HG03575 (cell line): Measurements from ENCODE around the gene NME7.

Experiments
- ATAC-seq: cut with Tn5 transposase; IDR thresholded peaks from one replicate; pipeline ENCODE4 v1.9.1; 2021; ENCODE audit not compliant: unreplicated experiment, insufficient number of reproducible peaks, low FRiP score; ENCODE audit errors: extremely low read depth

The NME7 gene

DNA sequence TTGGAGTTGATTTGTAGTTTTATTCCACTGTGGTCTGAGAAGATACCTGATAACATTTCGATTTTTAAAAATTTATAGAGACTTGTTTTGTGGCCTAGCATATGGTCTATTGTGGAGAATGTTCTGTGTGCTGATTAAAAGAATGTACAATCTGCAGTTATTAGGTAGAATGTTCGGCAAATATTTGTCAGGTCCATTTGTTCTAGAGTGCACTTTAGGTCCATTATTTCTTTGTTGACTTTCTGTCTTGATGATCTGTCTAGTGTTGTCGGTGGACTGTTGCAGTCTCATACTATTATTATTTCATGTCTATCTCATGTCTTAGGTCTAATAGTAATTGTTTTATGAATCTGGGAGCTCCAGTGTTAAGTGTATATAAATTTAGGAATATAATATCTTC, 116.8 kb downstream of the NME7 start:
- ATAC-seq: no peak

GRCh38 chr1:169250022-169250421, 117.6 kb downstream of the NME7 start:
- no peak for ATAC-seq

DNA sequence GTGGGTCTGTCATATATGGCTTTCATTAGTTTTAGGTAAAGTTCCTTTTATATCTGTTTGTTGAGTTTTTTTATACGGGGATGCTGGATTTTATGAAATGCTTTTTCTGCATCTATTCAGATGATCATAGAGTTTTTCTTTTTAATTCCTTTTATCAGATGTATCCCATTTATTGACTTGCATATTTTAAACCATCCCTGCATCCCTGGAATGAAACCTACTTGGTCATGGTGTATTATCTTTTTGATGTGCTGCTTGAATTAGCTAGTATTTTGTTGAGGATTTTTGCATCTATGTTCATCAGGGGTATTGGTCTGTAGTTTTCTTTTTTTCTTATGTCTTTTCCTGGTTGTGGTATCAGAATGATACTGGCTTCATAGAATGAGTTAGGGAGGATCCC, 118.0 kb downstream of the NME7 start:
- no peak for ATAC-seq

DNA sequence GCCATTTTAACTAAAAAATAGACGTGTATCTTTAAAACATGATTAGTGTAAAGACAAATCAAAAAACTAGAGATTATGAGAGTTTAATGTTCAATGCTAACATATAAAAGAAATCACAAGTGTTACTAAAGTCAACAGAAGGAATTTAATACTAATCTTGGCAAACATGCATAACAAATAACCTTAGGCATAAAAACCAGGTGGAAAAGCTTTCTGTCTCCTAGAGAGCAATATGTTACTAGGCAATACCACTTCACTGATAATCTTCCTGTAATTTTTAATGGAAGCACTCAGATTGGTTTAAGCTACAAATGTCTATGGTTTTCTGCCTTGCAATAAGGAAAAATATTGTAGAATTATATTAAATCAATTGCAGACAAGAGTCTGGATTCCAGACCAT, 121.9 kb downstream of the NME7 start:
- no peak for ATAC-seq

DNA sequence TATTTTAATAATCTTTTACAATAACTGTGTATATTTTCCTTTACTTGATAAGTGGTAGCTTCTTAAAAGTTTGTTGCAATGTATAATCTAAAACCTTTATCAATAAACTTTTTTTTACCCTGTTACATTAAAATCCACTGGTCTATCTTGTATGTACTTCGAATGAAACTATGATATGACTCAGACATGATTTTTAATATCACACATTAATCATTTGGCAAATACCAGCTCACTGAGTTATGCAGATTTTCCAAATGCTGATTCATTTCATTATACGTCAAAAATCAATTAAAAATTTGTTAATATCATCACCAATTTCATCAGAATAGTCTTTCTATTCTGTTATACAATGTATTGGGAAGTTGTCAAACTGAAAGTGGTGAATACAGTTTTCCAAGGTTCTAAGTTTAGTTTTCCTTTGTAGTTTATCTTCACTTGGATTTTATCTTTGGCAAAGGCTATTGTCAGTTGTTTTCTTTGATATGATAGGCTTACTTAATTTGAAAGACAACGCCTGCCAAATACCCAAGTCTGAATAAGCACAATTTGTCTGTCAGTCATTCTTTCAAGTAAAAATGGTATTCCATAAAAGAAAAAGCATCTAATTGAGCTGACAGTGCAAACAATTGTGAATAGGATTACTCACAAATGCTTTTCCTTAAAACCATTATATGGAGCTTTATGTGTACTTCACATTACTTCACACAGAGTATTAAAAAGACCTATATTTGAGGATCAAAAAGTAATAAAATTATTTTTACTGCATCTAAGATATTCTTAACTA, 127.0 kb downstream of the NME7 start:
- ATAC-seq: no peak

DNA sequence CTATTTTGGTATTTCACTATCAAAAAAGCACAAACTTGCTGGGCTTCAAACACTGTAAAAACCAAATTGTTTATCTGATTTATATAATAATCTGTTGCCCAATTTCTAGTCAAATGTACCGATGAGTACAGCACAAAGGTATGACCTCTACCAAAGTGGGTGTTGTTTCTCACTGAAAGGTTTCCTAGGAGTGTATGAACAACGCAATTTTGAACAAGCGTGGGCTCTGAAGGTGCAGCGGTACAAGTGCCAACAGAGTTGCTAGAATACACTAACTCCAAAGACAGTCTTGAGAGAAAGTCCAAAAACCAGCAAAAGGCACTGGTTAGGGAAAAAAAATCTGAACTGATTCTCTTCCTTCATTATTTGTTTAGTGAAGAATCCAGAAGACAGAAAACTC, 130.7 kb downstream of the NME7 start:
- no peak for ATAC-seq

- no peak for ATAC-seq
Observed at GRCh38 chr1:169236143-169236542, 131.5 kb downstream of the NME7 start.

- ATAC-seq: no peak
Observed at GRCh38 chr1:169235568-169235967, 132.0 kb downstream of the NME7 start.

GRCh38 chr1:169234780-169235179, 132.8 kb downstream of the NME7 start:
- ATAC-seq: no peak

DNA sequence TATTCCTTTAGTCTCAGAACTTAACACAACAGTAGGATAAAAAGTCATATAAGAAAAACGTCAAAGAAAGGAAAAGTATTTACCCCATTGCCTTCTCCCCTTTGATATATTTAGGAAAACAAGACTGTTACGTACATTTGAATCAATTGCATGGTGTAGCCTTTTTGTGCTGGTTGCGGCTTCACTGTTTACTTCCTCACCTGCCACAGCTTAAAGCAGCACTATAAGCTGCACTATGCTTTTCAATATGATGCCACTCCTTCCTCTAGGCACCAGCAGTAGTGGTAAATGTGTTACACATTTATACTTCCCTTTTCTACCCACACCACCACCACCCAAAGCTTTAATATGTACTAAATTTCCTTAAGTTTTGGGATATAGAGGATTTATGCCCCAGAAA, 150.0 kb downstream of the NME7 start:
- ATAC-seq: no peak

DNA sequence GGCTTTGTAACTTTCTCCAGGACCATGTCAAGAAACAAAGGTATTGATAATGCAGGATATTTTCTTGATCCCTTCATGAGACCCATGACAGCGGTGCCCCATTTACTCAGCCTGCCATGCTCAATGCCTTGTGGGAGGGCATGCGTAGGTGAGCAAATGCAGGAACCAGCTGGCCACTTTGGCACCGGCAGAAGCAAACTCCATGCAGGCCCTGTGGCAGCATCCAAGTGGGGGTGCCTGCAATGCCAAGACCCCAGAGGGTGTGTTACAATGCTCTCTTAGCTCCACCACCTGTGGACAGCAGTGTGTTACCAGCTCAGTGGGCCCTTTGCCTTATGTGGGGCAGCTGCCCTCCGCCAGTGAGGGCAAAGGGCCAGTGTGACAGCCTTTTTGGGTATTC, 153.0 kb downstream of the NME7 start:
- ATAC-seq: no peak

DNA sequence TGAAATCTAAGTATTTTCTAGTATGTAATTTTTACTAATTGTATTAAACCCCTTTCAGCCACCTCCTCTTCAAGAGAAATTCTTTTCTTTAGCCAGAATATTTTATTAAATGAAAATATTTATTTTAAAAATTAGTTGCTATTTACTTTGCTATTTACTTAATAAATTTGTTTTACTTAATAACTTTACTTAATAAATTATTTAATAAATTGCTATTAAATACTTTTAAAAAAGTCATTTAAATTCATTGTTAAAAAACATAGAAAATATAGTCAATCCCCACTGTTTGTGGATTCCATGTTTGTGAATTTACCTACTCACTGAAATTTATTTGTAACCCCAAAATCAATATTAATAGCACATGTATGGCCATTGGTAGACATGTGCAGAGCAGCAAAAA, 155.5 kb downstream of the NME7 start:
- ATAC-seq: no peak

- no peak for ATAC-seq
Observed at GRCh38 chr1:169207797-169208520, 159.6 kb downstream of the NME7 start.

DNA sequence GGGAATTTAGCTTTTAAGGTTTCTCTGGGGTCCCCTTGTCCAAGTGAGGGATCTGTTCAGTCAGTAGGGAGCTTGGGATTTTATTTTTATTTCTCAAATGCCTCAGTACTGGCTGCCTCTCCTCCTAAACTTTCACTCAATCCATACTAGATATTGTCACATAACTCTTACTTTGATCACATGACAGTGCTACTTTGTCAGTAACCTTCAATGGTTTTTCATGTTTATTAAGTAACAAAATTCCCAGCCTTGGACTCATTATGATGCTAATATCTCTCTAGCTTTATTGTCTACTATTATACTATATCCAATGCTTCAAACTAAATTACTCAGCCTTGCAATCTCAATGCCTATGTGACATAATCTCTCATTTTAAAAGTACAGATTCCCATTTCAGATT, 163.4 kb downstream of the NME7 start:
- ATAC-seq: no peak

DNA sequence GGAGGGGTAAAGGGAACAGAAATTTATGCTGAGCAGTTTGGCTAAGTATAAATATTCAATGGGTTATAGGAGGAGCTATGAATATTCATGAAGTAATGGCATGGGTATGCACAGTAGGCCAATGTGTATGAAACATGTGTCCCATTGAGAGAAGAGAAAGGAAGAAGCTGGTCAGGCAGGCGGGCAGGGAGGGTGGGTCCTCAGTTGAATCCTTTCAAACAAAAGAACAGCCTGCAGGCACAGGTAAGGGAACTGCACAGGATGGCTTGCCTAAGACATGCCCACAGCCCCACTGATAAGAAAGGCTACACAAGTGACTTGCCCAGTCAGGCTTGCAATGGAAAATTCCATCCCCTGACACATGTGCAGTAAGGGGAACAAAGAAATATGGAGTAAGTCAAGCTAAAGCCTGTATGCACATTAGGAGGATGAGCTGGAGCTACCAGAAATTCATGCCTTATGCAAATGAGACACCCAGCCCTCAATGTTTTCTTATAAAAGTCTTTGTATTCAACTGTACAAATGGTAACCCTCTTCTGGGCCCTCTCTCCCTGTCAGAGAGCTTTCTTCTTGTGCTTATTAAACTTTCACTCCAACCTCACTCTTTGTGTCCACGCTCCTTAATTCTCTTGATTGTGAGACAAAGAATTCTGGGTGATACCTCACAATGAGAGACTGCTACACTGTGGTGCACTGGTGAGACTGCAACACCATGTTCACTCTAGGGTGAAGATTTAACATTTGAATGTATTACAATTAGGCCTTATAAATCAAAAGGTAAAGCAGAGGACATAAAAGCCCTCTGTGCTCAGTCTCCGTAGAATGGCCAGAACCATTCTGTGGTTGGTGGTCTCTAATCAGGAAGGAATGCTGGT, 164.6 kb downstream of the NME7 start:
- no peak for ATAC-seq

DNA sequence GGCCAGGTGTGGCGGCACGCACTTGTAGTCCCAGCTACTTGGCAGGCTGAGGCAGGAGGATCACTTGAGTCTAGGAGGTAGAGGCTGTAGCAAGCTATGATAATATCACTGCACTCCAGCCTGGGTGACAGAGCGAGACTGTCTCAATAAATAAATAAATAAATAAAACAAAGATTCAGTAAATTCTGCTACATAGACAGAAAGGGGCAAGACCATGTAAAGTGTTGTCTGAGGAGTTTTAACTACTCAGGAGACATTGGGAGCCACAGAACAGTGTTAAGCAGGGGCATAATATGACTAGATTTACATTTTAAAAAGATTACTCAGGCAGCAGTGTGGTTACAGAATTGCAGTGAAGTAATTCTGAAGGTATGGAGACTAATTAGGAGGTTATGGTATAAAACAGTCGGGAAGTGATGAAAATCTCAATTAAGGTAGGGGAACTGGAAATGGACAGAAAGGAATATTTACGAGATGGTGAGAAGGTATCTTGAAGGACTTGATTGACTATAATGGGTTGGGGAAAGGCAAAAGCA, 166.4 kb downstream of the NME7 start:
- ATAC-seq: no peak

DNA sequence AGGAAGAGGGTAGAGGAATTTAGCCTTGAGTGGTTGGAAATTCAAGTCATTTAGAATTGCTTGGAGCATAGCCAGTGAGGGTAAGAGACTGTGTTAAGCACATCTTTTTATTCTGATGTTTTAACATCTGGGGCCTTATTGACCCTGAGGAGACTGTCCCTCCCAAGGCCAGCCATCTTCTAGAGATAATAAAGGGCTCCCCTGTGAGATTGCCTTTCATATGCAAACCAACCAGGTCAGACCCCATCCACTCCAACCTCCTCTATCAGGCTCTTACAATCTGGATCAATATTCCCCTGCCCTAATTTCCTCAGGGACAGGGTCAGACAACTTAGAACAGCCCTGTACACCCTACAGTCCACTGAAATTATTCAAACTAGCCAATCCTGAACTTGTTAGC, 167.3 kb downstream of the NME7 start:
- no peak for ATAC-seq

GRCh38 chr1:169196581-169196980, 171.0 kb downstream of the NME7 start:
- no peak for ATAC-seq

DNA sequence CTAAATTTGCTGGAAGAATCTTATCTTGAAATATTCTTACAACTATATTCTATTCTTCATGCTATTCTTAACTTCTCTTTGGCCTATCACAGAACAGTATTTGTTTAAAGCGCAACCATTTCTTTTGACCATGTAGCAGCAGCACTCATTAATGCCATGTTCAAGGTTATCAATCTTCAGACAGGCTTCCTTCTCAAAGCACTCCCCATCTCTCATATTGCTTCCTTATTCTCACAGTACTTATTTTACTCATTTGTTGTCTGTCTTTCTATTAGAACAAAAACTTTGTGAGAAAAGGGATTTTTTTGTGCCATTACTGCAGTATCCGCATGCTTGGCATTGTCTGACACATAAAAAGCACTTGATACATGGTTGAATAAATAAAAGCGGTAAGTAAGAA, 171.4 kb downstream of the NME7 start:
- ATAC-seq: no peak
